ENCODE data around the gene ASPRV1. TPM values are rescaled to one million over a fixed set of nuclear protein-coding genes. Genes with fewer than 3 reads are reported as not detected.

The ASPRV1 gene
- total RNA-seq, 1 experiment from 2014 or later = 0.66 TPM

GRCh38 chr2:69934614-69934908, 26.9 kb downstream of the ASPRV1 start:
- peaks cover 4% of the 10 kb centered on the region for H3K36me3 ChIP-seq (ENCODE audit: control insufficient read depth, insufficient read depth, low read length)
- ChIA-PET CTCF (interaction anchor here (2.1 kb wide), 1 partner anchor 20 kb away, joined by 16 read pairs; the partner anchor contains the start of gene MXD1), POLR2A (interaction anchor here (0.5 to 2.8 kb wide), 2 partner anchors 20 to 208 kb away, joined by 6 to 54 read pairs; partner anchors contain the start of gene MXD1)
- H3K27ac Mint-ChIP-seq (ENCODE audit: unreplicated experiment) = peak overlapping the region; percentile 82
- H3K4me3 ChIP-seq (ENCODE audit: low read depth, low read length) = peak overlapping the region; percentile 4; the same call in 1 of the 2 replicates
- H3K36me3 Mint-ChIP-seq (ENCODE audit: insufficient read depth, unreplicated experiment) = peaks cover 31% of the 10 kb centered on the region
- H3K9me3 Mint-ChIP-seq (ENCODE audit: unreplicated experiment) = no peaks in the 10 kb centered on the region
- BruUV-seq (replicated peaks) = TSS peak; percentile 2
- intact Hi-C loops (cut with micrococcal nuclease; ENCODE audit: unreplicated experiment) = loop anchor here (1.0 kb wide), 2 partner anchors 20 to 208 kb away; no protein-coding TSS in a partner anchor
- no peaks in the 10 kb centered on the region for H3K27me3 Mint-ChIP-seq (ENCODE audit: insufficient read depth, unreplicated experiment)
- TF ChIP-seq CTCF (IDR thresholded peaks at IDR 0.05; ENCODE audit: insufficient read depth in 1 of 2, low read depth in 1 of 2, low read length in 1 of 2, severe bottlenecking in 1 of 2, unreplicated experiment in 1 of 2) = no peak
- peaks cover 23% of the 10 kb centered on the region for H3K4me1 ChIP-seq
- no peaks in the 10 kb centered on the region for H3K9me3 ChIP-seq
- peak overlapping the region; percentile 58 for H3K4me3 Mint-ChIP-seq (ENCODE audit: unreplicated experiment)
- peaks cover 31% of the 10 kb centered on the region for H3K4me1 Mint-ChIP-seq (ENCODE audit: low read depth, unreplicated experiment)
- no peaks in the 10 kb centered on the region for H3K27me3 ChIP-seq (replicated peaks; ENCODE audit: control insufficient read depth, insufficient read depth, low read length)
- no peak for DNase-seq

- Histone ChIP-seq H3K27me3 (replicated peaks; ENCODE audit: control insufficient read depth, insufficient read depth, low read length) (no peaks in the 10 kb centered on the region), H3K4me3 (ENCODE audit: low read depth, low read length) (no peak overlapping the region), H3K9me3 (no peaks in the 10 kb centered on the region), H3K4me1 (peaks cover 23% of the 10 kb centered on the region), H3K36me3 (ENCODE audit: control insufficient read depth, insufficient read depth, low read length) (peaks cover 4% of the 10 kb centered on the region)
- Mint-ChIP-seq H3K27me3 (ENCODE audit: insufficient read depth, unreplicated experiment) (no peaks in the 10 kb centered on the region), H3K9me3 (ENCODE audit: unreplicated experiment) (no peaks in the 10 kb centered on the region), H3K4me1 (ENCODE audit: low read depth, unreplicated experiment) (peaks cover 31% of the 10 kb centered on the region), H3K27ac (ENCODE audit: unreplicated experiment) (peak overlapping the region; percentile 82), H3K36me3 (ENCODE audit: insufficient read depth, unreplicated experiment) (peaks cover 30% of the 10 kb centered on the region), H3K4me3 (ENCODE audit: unreplicated experiment) (peak overlapping the region; percentile 58)
- DNase-seq = peak; percentile 52 to 56
- TF ChIP-seq CTCF (IDR thresholded peaks at IDR 0.05; ENCODE audit: insufficient read depth in 1 of 2, low read depth in 1 of 2, low read length in 1 of 2, severe bottlenecking in 1 of 2, unreplicated experiment in 1 of 2) = no peak
- BruUV-seq (replicated peaks) = TSS peak; percentile 56
- intact Hi-C loops (cut with micrococcal nuclease; ENCODE audit: unreplicated experiment) = loop anchor here (1.0 kb wide), 2 partner anchors 20 to 208 kb away; no protein-coding TSS in a partner anchor
- ChIA-PET POLR2A (interaction anchor here (0.5 to 2.8 kb wide), 3 partner anchors 20 to 208 kb away, joined by 3 to 54 read pairs (median 6); partner anchors contain the start of genes MXD1 and SNRNP27), CTCF (interaction anchor here (1.0 to 2.1 kb wide), 2 partner anchors 20 to 137 kb away, joined by 5 to 16 read pairs; partner anchors contain the start of gene MXD1)
These were observed 27.4 kb downstream of the ASPRV1 start for GRCh38 chr2:69933839-69934613.

- H3K27ac Mint-ChIP-seq (ENCODE audit: unreplicated experiment) = peak overlapping the region; percentile 82
- BruUV-seq (replicated peaks) = no TSS peak
- H3K36me3 Mint-ChIP-seq (ENCODE audit: insufficient read depth, unreplicated experiment) = peaks cover 25% of the 10 kb centered on the region
- no peak overlapping the region for H3K4me3 Mint-ChIP-seq (ENCODE audit: unreplicated experiment)
- no peak overlapping the region for H3K4me3 ChIP-seq (ENCODE audit: low read depth, low read length)
- no peak for TF ChIP-seq CTCF (IDR thresholded peaks at IDR 0.05; ENCODE audit: insufficient read depth in 1 of 2, low read depth in 1 of 2, low read length in 1 of 2, severe bottlenecking in 1 of 2, unreplicated experiment in 1 of 2)
- H3K27me3 ChIP-seq (replicated peaks; ENCODE audit: control insufficient read depth, insufficient read depth, low read length) = no peaks in the 10 kb centered on the region
- intact Hi-C loops (cut with micrococcal nuclease; ENCODE audit: unreplicated experiment) = no loop called here
- peaks cover 23% of the 10 kb centered on the region for H3K4me1 ChIP-seq
- ChIA-PET POLR2A (interaction anchor here (0.5 to 2.8 kb wide), 2 partner anchors 19 to 40 kb away, joined by 3 to 54 read pairs; partner anchors contain the start of genes MXD1 and SNRNP27), CTCF (interaction anchor here (1.0 to 2.1 kb wide), 2 partner anchors 19 to 138 kb away, joined by 5 to 16 read pairs; partner anchors contain the start of gene MXD1)
- no peaks in the 10 kb centered on the region for H3K9me3 Mint-ChIP-seq (ENCODE audit: unreplicated experiment)
- no peak for DNase-seq
- no peaks in the 10 kb centered on the region for H3K27me3 Mint-ChIP-seq (ENCODE audit: insufficient read depth, unreplicated experiment)
- peaks cover 4% of the 10 kb centered on the region for H3K36me3 ChIP-seq (ENCODE audit: control insufficient read depth, insufficient read depth, low read length)
- peaks cover 31% of the 10 kb centered on the region for H3K4me1 Mint-ChIP-seq (ENCODE audit: low read depth, unreplicated experiment)
- H3K9me3 ChIP-seq = no peaks in the 10 kb centered on the region
These were observed 28.1 kb downstream of the ASPRV1 start for GRCh38 chr2:69933254-69933828.
